Uterus (tissue), 2 donors: ENCODE measurements around the gene SNX5.

ENCODE experiments used
- POLR2A ChIP-seq, 2 donors: fragments of 450-650 bp; IDR thresholded peaks; one replicate each; pipeline ENCODE4 v1.6.1; 2016; ENCODE audit warnings: antibody characterized with exemption in 2 of 2, mild to moderate bottlenecking in 1 of 2, moderate library complexity in 1 of 2
- TF ChIP-seq, protein P1 (sequence below), 4 experiments: fragments of 200-600 bp in 2 of 4; fragments of 450-650 bp in 2 of 4; sonication (generic) in 2 of 4; IDR thresholded peaks; one replicate each; pipeline ENCODE4 v1.5.1; 2016 to 2019; ENCODE audit warnings: antibody characterized with exemption in 4 of 4, mild to moderate bottlenecking in 2 of 4, moderate library complexity in 1 of 4

DNA sequence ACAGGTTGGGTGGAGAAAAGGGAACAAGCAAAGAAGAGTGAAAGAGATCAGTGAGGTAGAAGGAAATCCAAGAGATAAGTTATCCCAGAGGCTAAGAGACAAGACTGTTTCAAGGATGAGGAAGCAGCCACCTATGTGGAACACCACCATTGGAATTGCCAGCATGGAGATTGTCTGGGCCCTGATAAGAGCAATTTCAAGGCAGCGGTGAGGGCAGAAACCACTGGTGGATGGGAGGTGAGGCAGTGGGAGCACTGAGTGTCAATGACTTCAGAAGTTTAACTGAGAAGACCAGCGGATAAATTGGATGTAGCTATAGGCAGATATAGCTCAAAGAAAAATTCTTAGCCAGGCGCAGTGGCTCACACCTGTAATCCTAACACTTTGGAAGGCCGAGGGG is 56.7 kb downstream of the SNX5 start:
- no peak for TF ChIP-seq POLR2A (IDR thresholded peaks at IDR 0.05)
- TF ChIP-seq, protein P1, sequence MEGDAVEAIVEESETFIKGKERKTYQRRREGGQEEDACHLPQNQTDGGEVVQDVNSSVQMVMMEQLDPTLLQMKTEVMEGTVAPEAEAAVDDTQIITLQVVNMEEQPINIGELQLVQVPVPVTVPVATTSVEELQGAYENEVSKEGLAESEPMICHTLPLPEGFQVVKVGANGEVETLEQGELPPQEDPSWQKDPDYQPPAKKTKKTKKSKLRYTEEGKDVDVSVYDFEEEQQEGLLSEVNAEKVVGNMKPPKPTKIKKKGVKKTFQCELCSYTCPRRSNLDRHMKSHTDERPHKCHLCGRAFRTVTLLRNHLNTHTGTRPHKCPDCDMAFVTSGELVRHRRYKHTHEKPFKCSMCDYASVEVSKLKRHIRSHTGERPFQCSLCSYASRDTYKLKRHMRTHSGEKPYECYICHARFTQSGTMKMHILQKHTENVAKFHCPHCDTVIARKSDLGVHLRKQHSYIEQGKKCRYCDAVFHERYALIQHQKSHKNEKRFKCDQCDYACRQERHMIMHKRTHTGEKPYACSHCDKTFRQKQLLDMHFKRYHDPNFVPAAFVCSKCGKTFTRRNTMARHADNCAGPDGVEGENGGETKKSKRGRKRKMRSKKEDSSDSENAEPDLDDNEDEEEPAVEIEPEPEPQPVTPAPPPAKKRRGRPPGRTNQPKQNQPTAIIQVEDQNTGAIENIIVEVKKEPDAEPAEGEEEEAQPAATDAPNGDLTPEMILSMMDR (IDR thresholded peaks at IDR 0.05) = no peak
